RPMI8226 (cell line): ENCODE data around the gene ANKFY1.
A peak's percentile ranks its signal among the peaks of the same experiment; 100 is the strongest.
"Not testable (repeated sequence)": the region's sequence is repeated elsewhere in the genome, so short reads cannot be mapped to it uniquely, and the experiment has no call there.

Experiments used
- DNase-seq: peaks from one replicate; pipeline ENCODE4 v3.0.0-alpha.2; 2015

Gene ANKFY1

DNA sequence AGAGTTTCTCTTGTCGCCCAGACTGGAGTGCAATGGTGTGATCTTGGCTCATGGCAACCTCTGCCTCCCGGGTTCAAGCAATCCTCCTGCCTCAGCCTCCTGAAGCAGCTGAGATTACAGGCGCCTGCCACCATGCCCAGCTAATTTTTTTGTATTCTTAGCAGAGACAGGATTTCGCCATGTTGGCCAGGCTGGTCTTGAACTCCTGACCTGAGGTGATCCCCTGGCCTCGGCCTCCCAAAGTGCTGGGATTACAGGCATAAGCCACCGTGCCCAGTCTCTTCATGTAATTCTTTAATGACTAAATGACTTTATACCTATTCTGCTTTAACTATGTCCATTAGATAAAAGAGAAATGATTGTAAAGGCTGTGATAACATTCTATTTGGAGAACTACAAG lies 8.5 kb downstream of the ANKFY1 start:
- not testable (repeated sequence) for DNase-seq

DNA sequence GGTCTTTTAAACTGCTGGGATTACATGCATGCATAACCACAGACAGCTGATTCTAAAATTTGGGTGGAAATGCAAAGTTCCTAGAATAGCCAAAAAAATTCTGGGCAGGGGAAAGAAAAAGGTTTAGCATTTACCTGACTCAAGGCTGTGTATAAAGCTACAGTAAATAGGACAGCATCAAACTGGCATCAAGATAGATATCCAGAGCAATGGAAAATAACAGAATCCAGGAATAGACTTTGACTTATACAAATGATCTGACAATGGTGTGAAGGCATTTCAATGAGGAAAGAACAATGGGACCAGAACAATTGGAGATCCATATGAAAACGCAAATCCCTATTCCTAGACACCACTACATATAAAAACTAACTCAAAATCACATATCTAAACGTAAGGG lies 12.9 kb downstream of the ANKFY1 start:
- no peak for DNase-seq

DNA sequence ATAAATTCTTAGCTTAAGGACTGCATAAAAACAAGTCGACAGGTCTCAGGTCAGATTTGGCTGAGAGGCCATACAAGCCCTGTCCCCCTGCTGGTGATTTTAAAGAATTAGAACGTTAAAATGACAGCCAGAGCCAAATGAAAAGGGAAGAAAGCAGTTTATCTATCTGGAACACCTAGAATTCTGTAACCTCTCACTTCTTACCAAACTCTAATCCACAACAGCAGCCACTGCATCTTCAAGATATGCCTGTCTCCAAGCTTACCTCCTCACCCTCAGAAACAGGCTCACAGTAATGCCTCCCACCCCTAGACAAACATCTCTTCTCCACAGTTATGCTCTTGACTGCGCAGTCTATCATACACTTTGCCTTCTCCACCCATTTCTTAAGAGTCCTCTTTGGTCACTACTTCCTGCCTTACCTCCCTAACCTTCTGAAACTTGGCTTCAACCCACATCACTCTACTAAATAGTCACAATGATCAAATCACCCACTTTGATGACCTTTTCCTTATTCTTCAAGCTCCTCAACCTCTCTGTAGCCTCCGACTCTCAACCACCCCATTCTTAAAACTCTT lies 14.2 kb downstream of the ANKFY1 start:
- peak; percentile 23 for DNase-seq

GRCh38 chr17:4248504-4249277 lies 15.1 kb downstream of the ANKFY1 start:
- DNase-seq, result no peak

DNA sequence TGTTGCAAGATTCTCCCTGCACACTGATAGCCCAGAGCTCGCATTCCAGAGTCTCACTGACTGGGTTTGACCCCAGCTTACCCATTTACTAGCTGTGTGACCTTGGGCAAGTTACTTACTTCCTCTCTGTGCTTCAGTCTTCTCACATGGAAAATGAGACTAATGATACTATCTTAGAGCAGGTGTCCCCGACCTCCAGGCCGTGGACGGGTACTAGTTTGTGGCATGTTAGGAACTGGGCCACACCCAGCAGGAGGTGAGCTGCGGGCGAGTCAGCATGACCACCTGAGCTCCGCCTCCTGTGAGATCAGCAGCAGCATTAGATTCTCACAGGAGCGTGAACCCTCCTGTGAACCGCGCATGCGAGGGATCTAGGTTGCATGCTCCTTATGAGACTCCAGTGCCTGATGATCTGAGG lies 15.8 kb downstream of the ANKFY1 start:
- DNase-seq, result no peak

DNA sequence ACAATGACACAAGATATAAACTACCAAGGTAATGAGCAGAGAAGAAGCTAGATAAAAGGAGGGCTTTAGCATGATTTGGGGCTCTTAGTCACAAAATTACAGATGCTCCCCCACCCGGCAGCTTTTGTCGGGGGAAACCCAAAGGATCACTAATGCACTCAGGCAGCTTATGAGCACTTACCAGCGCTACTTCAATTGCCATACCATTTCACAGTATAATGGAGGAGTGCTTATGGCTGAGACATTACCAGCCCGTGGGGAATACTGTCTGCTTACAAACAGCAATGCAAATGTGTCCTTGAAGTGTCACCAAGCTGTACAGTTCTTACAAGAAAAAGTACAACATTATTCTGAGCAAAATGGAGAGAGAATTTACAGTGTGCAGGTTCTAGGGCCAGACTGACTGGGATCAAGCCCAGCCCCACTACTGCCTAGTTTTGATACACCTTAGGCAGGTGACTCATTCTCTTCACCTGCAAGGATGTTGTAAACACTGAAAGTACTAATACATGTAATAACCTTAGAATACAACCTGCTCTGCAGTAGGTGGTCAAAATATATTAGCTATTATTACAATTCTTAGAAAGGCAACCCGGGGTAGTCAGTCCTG lies 16.3 kb downstream of the ANKFY1 start:
- no peak for DNase-seq

GRCh38 chr17:4246674-4247073 lies 17.1 kb downstream of the ANKFY1 start:
- no peak for DNase-seq

DNA sequence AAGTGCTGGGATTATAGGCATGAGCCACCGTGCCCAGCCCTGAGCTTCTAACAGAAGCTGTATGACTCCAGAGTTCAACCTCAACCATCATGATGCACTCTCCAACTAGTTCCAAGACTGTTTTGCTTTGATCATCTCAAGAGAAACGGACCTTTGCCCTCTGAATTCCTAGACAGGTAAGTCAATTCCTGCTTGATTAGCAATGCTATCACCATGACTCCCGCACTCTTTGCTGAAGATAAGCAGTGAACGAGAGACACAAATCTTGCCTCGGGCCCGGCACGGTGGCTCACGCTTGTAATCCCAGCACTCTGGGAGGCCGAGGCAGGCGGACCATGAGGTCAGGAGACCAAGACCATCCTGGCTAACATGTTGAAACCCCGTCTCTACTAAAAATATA lies 22.2 kb downstream of the ANKFY1 start:
- DNase-seq, result no peak

- DNase-seq, result no peak
Observed at GRCh38 chr17:4236456-4236855, 27.3 kb downstream of the ANKFY1 start.

- no peak for DNase-seq
Observed at GRCh38 chr17:4235372-4236279, 28.2 kb downstream of the ANKFY1 start.

GRCh38 chr17:4234401-4234800 lies 29.4 kb downstream of the ANKFY1 start:
- no peak for DNase-seq

GRCh38 chr17:4233668-4234258 lies 30.0 kb downstream of the ANKFY1 start:
- DNase-seq, result no peak

- no peak for DNase-seq
Observed at GRCh38 chr17:4232168-4232813, 31.5 kb downstream of the ANKFY1 start.

GRCh38 chr17:4229627-4230541 lies 33.9 kb downstream of the ANKFY1 start:
- DNase-seq, result no peak

GRCh38 chr17:4221899-4222659 lies 41.7 kb downstream of the ANKFY1 start:
- DNase-seq, result no peak

DNA sequence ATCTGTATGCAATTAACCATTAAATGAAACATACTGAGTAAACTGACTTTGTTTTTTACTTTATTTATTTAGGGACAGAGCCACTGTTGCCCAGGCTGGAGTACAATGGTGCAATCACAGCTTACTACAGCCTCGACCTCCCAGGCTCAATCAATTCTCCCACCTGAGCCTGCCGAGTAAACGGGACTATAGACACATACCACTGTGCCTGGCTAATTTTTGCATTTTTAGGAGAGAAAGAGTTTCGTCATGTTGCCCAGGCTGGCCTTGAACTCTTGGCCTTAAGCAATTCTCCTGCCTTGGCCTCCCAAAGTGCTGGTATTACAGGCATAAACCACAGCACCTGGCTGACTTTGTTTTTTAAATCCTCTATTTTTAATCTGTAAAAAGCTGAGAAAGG lies 42.6 kb downstream of the ANKFY1 start:
- no peak for DNase-seq

DNA sequence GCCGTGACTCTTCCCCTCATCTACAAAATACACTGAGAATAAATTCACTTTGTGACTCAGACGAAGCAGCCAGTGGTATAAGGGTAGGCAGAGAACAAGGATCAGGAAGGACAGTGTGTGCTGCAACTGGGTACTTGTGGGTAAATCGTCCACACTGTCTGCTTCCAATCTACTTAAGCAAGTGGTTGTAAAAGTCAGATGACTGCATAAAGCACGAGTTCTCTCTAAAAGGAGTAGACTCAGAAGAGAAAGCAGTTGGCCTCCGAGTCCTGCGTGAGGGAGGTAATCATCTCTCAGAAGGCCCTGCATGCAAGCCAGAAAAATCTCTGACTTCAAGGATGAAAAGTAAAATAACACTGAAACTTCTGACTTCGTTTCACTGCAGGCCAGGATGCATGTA lies 43.1 kb downstream of the ANKFY1 start:
- no peak for DNase-seq

DNA sequence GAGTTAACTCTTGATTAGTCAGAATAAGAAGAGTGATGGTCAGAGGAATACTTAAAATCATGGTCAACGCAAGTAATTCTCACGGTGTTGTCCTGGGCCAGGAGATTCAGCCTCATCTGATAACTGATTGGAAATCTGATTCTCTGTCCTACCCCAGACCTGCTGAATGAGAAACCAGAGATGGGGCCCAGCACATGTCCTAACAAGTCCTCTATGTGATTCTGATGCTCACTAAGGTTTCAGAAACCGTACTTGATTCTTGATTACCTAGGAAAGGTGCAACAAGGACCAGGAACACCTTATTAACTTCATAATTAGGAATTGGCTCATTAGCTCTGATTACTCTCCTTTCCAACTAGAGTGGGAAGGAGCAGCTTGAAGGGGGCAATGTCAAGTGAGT lies 44.5 kb downstream of the ANKFY1 start:
- DNase-seq, result no peak

DNA sequence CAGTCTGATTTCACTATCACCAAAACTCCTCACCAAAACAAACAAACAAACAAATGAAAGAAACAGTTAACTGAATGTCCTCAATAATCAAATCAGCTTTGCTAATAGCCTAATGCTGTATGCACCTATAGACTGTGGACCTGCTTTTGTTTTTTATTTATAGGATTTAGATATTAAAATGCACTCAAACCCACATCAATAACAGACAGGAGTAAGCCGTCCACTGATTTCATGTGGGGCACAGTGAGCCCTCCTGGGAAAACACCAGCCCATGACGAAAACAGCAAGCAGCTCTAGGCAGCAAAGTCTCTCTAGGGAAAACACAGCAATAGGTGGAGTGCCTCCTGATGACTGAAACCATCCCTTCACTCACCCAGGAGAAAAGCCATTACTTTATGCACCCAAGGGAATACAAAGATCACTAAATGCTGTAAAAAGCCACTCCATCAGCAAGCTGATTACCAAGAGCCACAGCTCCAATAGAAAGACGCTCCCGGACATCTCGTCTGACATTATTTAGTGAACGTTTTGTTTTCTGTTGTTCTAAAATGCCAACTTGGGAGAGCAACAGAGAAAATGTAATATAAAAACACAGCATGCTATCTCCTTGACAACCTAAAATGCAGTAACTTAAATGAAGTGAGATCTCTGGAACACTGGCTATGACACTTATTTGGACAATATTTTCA lies 47.8 kb downstream of the ANKFY1 start:
- no peak for DNase-seq

- no peak for DNase-seq
Observed at GRCh38 chr17:4214157-4214556, 49.6 kb downstream of the ANKFY1 start.
